Spleen (tissue), 11 donors: Measurements from ENCODE around the gene NOTCH4. TPM values are rescaled to one million over a fixed set of nuclear protein-coding genes. Genes with fewer than 3 reads are reported as not detected.

Experiments used
- DNase-seq: peaks from one replicate; pipeline ENCODE4 v3.0.0-alpha.2; 2020
- H3K27ac ChIP-seq, 8 donors: fragments of 200-600 bp; sonication (generic) in 7 of 8; 1 replicate in 4 of 8; 2 replicates in 4 of 8; pipeline versions ENCODE4 v1.5.0 to v1.8.0; 2016 to 2021; ENCODE audit warnings: inconsistent platforms in 4 of 8, mild to moderate bottlenecking in 4 of 8, moderate library complexity in 1 of 8
- H3K27me3 ChIP-seq, 7 donors: fragments of 200-600 bp; sonication (generic) in 6 of 7; replicated peaks in 1 of 7; 1 replicate in 4 of 7; 2 replicates in 3 of 7; pipeline versions ENCODE4 v1.5.0 to v1.8.0; 2016 to 2021; ENCODE audit warnings: inconsistent platforms in 3 of 7, mild to moderate bottlenecking in 1 of 7
- H3K36me3 ChIP-seq, 6 donors: fragments of 200-600 bp; sonication (generic) in 5 of 6; 1 replicate in 4 of 6; 2 replicates in 2 of 6; pipeline versions ENCODE4 v1.5.0 to v1.8.0; 2016 to 2021; ENCODE audit warnings: inconsistent platforms in 2 of 6
- H3K4me1 ChIP-seq, 6 donors: fragments of 200-600 bp; sonication (generic) in 5 of 6; 1 replicate in 3 of 6; 2 replicates in 3 of 6; pipeline versions ENCODE4 v1.5.0 to v1.8.0; 2016 to 2021; ENCODE audit warnings: inconsistent platforms in 3 of 6
- H3K4me3 ChIP-seq, 8 donors: fragments of 200-600 bp; sonication (generic) in 7 of 8; 1 replicate in 4 of 8; 2 replicates in 4 of 8; pipeline versions ENCODE4 v1.5.0 to v1.8.0; 2016 to 2021; ENCODE audit warnings: inconsistent platforms in 4 of 8, mild to moderate bottlenecking in 4 of 8, moderate library complexity in 2 of 8
- H3K9me3 ChIP-seq, 8 donors: fragments of 200-600 bp; sonication (generic) in 7 of 8; 1 replicate in 4 of 8; 2 replicates in 4 of 8; pipeline versions ENCODE4 v1.5.0 to v1.8.0; 2016 to 2021; ENCODE audit warnings: inconsistent platforms in 4 of 8
- POLR2A ChIP-seq, 3 donors: fragments of 450-650 bp; IDR thresholded peaks; one replicate each; pipeline ENCODE4 v1.5.1; 2017; ENCODE audit warnings: antibody characterized with exemption in 3 of 3, mild to moderate bottlenecking in 1 of 3
- POLR2AphosphoS5 ChIP-seq, 3 donors: sonication (generic); formaldehyde crosslinking; IDR thresholded peaks; one replicate each; pipeline ENCODE4 v1.5.1; 2017; ENCODE audit warnings: antibody characterized with exemption in 3 of 3
- WGBS, 5 donors: extraction: QIAGEN DNeasy Blood & Tissue Kit in 3 of 5; methylation state at CpG; one replicate each; pipeline versions ENCODE4 v1.1.5 to v1.1.7; 2013 to 2018; 5-methylcytosine and 5-hydroxymethylcytosine counted together
- intact Hi-C: fragments of 100-400 bp; cut with DNase I; formaldehyde crosslinking; loops from one replicate; pipeline ENCODE4 v1.15.0; 2023; ENCODE audit warnings: low total_unique reads
- polyA plus RNA-seq, 3 donors: library from polyadenylated mRNA; stranded (reverse); fragments of 200-250 nt; gene quantifications; one replicate each; pipeline ENCODE4 v1.2.1, GENCODE V29; 2013
- total RNA-seq, 7 donors: library from RNA; depleted of rRNA in 3 of 7; stranded (reverse); fragments of >200 nt in 3 of 7; fragmentation: NEBNext Ultra II Directional in 4 of 7; extraction: Animal tissue kit (Norgen Biotek cat#: 25700) in 4 of 7; gene quantifications; one replicate each; pipeline versions ENCODE4 v1.1.0 to v1.2.1, GENCODE V29; 2016 to 2021
- TF ChIP-seq, protein P1 (sequence below), 11 experiments: fragments of 200-600 bp in 7 of 11; fragments of 450-650 bp in 4 of 11; sonication (generic) in 4 of 11; IDR thresholded peaks in 8 of 11; conservative IDR thresholded peaks in 3 of 11; 1 replicate in 7 of 11; 2 replicates in 4 of 11; pipeline versions ENCODE4 v1.4.0 to v1.8.0; 2016 to 2021; ENCODE audit warnings: antibody characterized with exemption in 11 of 11, inconsistent platforms in 4 of 11, mild to moderate bottlenecking in 1 of 11
- donor health status: healthy with polysubstance abuse.
- donor health status: DM: no; HTN: no; CAD: no; lungs with moderate emphysema.
- donor health status: DM: no; HTN: no; CAD: no.
- donor health status: Bipolar disorder and iron deficiency.
- donor health status: healthy.
- donor health status: DM: no; HTN: no; CAD: no.
- donor health status: DM: yes; HTN: yes; CAD: no.

NOTCH4 gene
- total and polyA plus RNA-seq, 10 donors = 13.5 to 38.0 (median 19.9) TPM

DNA sequence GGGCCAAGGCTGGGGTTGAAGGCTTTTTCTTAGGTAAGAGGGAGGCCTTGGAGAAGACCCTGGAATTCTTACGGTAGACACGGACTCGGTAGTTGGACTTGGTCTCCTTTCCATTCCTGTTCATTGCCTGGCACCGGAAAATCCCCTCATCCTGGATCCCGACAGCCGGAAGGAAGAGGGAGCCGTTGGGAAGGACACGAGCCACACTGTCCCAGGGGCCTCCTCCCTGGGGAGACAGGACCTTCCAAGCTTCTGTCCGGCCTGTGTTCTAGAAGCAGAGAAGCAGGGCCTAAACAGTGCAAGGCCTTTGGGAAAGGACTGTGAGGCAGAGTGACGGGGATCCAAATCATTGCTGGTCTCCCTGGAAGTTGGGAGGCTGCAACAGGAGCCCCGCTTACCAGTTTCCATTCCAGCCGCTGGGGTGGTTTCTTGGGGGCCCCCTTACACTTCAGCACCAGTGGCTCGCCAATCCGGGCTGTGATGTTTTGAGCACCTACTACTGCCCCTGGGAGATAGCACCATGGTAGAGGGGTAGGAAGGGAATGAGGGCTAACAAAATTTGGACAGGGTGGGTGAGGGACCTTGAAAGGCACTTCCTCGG lies 40.3 kb downstream of the NOTCH4 start:
- Histone ChIP-seq H3K36me3 (peaks cover 0 to 89% (median 60%) of the 10 kb centered on the region in 6 donors), H3K27me3 (no peaks in the 10 kb centered on the region), H3K27ac (peak overlapping the region; percentile 22 to 100 (median 80)), H3K4me3 (no peak overlapping the region), H3K4me1 (peaks cover 34 to 100% (median 74%) of the 10 kb centered on the region in 6 donors), H3K9me3 (no peaks in the 10 kb centered on the region)
- TF ChIP-seq, protein P1, sequence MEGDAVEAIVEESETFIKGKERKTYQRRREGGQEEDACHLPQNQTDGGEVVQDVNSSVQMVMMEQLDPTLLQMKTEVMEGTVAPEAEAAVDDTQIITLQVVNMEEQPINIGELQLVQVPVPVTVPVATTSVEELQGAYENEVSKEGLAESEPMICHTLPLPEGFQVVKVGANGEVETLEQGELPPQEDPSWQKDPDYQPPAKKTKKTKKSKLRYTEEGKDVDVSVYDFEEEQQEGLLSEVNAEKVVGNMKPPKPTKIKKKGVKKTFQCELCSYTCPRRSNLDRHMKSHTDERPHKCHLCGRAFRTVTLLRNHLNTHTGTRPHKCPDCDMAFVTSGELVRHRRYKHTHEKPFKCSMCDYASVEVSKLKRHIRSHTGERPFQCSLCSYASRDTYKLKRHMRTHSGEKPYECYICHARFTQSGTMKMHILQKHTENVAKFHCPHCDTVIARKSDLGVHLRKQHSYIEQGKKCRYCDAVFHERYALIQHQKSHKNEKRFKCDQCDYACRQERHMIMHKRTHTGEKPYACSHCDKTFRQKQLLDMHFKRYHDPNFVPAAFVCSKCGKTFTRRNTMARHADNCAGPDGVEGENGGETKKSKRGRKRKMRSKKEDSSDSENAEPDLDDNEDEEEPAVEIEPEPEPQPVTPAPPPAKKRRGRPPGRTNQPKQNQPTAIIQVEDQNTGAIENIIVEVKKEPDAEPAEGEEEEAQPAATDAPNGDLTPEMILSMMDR (IDR thresholded peaks at IDR 0.05 in 8 of 11, conservative IDR thresholded peaks at IDR 0.05 in 3 of 11) = no peak
- TF ChIP-seq POLR2A (IDR thresholded peaks at IDR 0.05) (no peak), POLR2AphosphoS5 (IDR thresholded peaks at IDR 0.05) (peak in 2 of 3 donors; percentile 24 to 46)
- 71 to 85% (median 79%) methylated on average over 13 to 15 of the region's 15 CpGs for WGBS, 5 donors
- intact Hi-C loops = no loop called here
- peak; percentile 66 for DNase-seq

DNA sequence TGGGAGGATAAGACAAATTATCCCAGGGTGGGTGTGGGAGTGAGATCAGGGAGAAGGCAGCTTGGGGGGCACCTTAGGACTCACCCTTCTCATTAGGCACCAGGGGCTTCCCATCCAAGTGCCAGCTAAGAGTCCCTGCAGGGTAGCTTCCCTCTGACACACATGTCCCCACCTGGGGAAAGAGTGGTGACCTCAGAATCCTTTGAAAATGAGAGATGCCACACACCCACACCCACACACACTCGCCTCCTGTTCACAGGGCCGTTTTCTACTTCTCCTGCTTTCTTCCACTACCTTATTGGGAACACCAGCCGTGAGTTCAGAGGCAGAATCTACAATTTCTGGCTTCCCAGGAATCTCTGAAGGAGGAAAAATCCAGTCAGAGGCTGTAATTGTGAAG lies 40.8 kb downstream of the NOTCH4 start:
- intact Hi-C loops = no loop called here
- no peaks in the 10 kb centered on the region for H3K9me3 ChIP-seq
- TF ChIP-seq POLR2AphosphoS5 (IDR thresholded peaks at IDR 0.05) = no peak
- TF ChIP-seq POLR2A (IDR thresholded peaks at IDR 0.05) = no peak
- TF ChIP-seq, protein P1 (IDR thresholded peaks at IDR 0.05 in 8 of 11, conservative IDR thresholded peaks at IDR 0.05 in 3 of 11) = no peak
- DNase-seq = no peak
- 79 to 90% (median 84%) methylated on average over 3 of the region's 3 CpGs for WGBS, 5 donors
- peak overlapping the region in 7 of 8 donors; percentile 22 to 100 (median 98) for H3K27ac ChIP-seq
- no peaks in the 10 kb centered on the region for H3K27me3 ChIP-seq
- H3K36me3 ChIP-seq = peaks cover 0 to 83% (median 59%) of the 10 kb centered on the region in 6 donors
- no peak overlapping the region for H3K4me3 ChIP-seq
- peaks cover 28 to 95% (median 69%) of the 10 kb centered on the region in 6 donors for H3K4me1 ChIP-seq

GRCh38 chr6:32182555-32182981 lies 41.3 kb downstream of the NOTCH4 start:
- no peak for TF ChIP-seq POLR2A (IDR thresholded peaks at IDR 0.05)
- TF ChIP-seq POLR2AphosphoS5 (IDR thresholded peaks at IDR 0.05) = peak in 2 of 3 donors; percentile 48 to 76
- TF ChIP-seq, protein P1 (IDR thresholded peaks at IDR 0.05 in 8 of 11, conservative IDR thresholded peaks at IDR 0.05 in 3 of 11) = no peak
- H3K9me3 ChIP-seq = no peaks in the 10 kb centered on the region
- H3K27ac ChIP-seq = peak overlapping the region in 7 of 8 donors; percentile 22 to 100 (median 98)
- intact Hi-C loops = no loop called here
- WGBS, 5 donors = 89 to 95% (median 93%) methylated on average over 8 to 10 of the region's 10 CpGs
- H3K4me1 ChIP-seq = peaks cover 24 to 90% (median 65%) of the 10 kb centered on the region in 6 donors
- DNase-seq = no peak
- H3K4me3 ChIP-seq = no peak overlapping the region
- H3K27me3 ChIP-seq = no peaks in the 10 kb centered on the region
- H3K36me3 ChIP-seq = peaks cover 0 to 79% (median 54%) of the 10 kb centered on the region in 6 donors

DNA sequence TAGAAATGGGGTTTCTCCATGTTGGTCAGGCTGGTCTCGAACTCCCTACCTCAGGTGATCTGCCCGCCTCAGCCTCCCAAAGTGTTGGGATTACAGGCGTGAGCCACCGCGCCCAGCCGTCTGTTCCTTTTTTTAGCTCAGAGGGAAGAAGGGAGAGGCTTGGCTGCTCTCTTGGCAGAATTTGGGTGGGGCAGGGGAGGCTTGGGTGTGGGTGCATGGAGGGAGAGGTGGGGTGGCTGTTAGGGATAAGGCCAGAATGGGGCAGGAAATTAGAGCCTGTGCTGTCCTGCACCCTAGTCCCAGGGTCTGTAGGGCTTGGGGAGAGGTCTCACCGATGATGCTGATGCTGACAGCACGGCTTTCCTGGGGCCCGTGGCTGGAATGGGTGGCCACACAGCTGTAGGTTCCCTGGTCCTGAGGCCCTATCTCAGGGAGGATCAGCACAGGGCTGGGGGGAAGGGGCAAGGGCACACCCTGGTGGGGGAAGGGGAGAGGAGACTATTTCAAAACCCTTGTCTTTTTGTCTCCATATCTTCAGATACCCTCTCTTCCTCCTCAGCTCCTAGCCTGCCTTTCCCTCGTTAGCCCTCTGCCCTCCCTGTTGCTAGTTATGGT lies 41.8 kb downstream of the NOTCH4 start:
- peaks cover 21 to 90% (median 64%) of the 10 kb centered on the region in 6 donors for H3K4me1 ChIP-seq

More for the DNA sequence above, 41.8 kb downstream of the NOTCH4 start:
- no peaks in the 10 kb centered on the region for H3K27me3 ChIP-seq
- H3K9me3 ChIP-seq = no peaks in the 10 kb centered on the region
- H3K36me3 ChIP-seq = peaks cover 0 to 73% (median 48%) of the 10 kb centered on the region in 6 donors
- no peak for TF ChIP-seq POLR2AphosphoS5 (IDR thresholded peaks at IDR 0.05)
- no peak for TF ChIP-seq POLR2A (IDR thresholded peaks at IDR 0.05)
- TF ChIP-seq, protein P1 (IDR thresholded peaks at IDR 0.05 in 8 of 11, conservative IDR thresholded peaks at IDR 0.05 in 3 of 11) = no peak
- intact Hi-C loops = no loop called here
- 81 to 92% (median 82%) methylated on average over 10 of the region's 10 CpGs for WGBS, 5 donors
- peak overlapping the region in 5 of 8 donors; percentile 46 to 100 (median 99) for H3K27ac ChIP-seq
- no peak for DNase-seq
- H3K4me3 ChIP-seq = no peak overlapping the region
